KOPT-K1 (cell line): Measurements from ENCODE around the gene TBCD.
"Not testable (repeated sequence)": the region's sequence is repeated elsewhere in the genome, so short reads cannot be mapped to it uniquely, and the experiment has no call there.

Source experiments
- H3K27ac ChIP-seq: fragments of 200-600 bp; sonication (generic); 2 replicates; pipeline ENCODE4 v1.5.1; 2016; ENCODE audit warnings: antibody characterized with exemption, mild to moderate bottlenecking, low read depth, low read length; ENCODE audit not compliant: poor library complexity, severe bottlenecking
- H3K36me3 ChIP-seq: fragments of 200-600 bp; sonication (generic); 2 replicates; pipeline ENCODE4 v1.5.1; 2017; ENCODE audit warnings: antibody characterized with exemption, mild to moderate bottlenecking, low read length, moderate library complexity; ENCODE audit not compliant: insufficient read depth
- H3K9me3 ChIP-seq: fragments of 200-600 bp; sonication (generic); 2 replicates; pipeline ENCODE4 v1.5.1; 2017; ENCODE audit warnings: antibody characterized with exemption, low read length, mild to moderate bottlenecking; ENCODE audit not compliant: insufficient read depth, poor library complexity, severe bottlenecking

Gene TBCD

GRCh38 chr17:82985428-82985805 is 233.6 kb downstream of the TBCD start:
- Histone ChIP-seq H3K9me3 (peaks cover 11% of the 10 kb centered on the region), H3K27ac (peak overlapping the region; percentile 71), H3K36me3 (no peaks in the 10 kb centered on the region)

- Histone ChIP-seq H3K36me3 (no peaks in the 10 kb centered on the region), H3K27ac (peak overlapping the region; percentile 71), H3K9me3 (peaks cover 11% of the 10 kb centered on the region)
Measured at GRCh38 chr17:82985973-82986372, 234.1 kb downstream of the TBCD start.

GRCh38 chr17:82989051-82989450 is 237.2 kb downstream of the TBCD start:
- H3K27ac ChIP-seq, H3K36me3 ChIP-seq: not testable (repeated sequence)
- peaks cover 36% of the 10 kb centered on the region for H3K9me3 ChIP-seq

GRCh38 chr17:82989881-82990280 is 238.0 kb downstream of the TBCD start:
- no peak overlapping the region for H3K27ac ChIP-seq
- no peaks in the 10 kb centered on the region for H3K36me3 ChIP-seq
- H3K9me3 ChIP-seq = peaks cover 38% of the 10 kb centered on the region

GRCh38 chr17:82993005-82993404 is 241.1 kb downstream of the TBCD start:
- Histone ChIP-seq H3K36me3 (no peaks in the 10 kb centered on the region), H3K9me3 (peaks cover 38% of the 10 kb centered on the region), H3K27ac (no peak overlapping the region)
